GM23248 (cell line): ENCODE results near the gene NPPB. TPM values are rescaled to one million over a fixed set of nuclear protein-coding genes. Genes with fewer than 3 reads are reported as not detected.

Source experiments
- DNase-seq: peaks from one replicate; pipeline ENCODE4 v3.0.0-alpha.2; 2015
- H2AFZ ChIP-seq: fragments of 200-600 bp; sonication (generic); 2 replicates; pipeline ENCODE4 v1.6.1; 2016; ENCODE audit warnings: antibody characterized with exemption
- H3F3A ChIP-seq: fragments of 200-600 bp; sonication (generic); 2 replicates; pipeline ENCODE4 v1.6.1; 2016; ENCODE audit warnings: mild to moderate bottlenecking, antibody characterized with exemption, mixed run types; ENCODE audit not compliant: insufficient read depth
- H3K27ac ChIP-seq: fragments of 200-600 bp; sonication (generic); 2 replicates; pipeline ENCODE4 v1.5.1; 2016; ENCODE audit warnings: mild to moderate bottlenecking
- H3K27me3 ChIP-seq: fragments of 200-600 bp; sonication (generic); replicated peaks from 2 replicates; pipeline ENCODE4 v1.6.1; 2016; ENCODE audit warnings: mild to moderate bottlenecking; ENCODE audit not compliant: insufficient read depth
- H3K36me3 ChIP-seq: fragments of 200-600 bp; sonication (generic); 2 replicates; pipeline ENCODE4 v1.6.1; 2016; ENCODE audit warnings: low read depth, mild to moderate bottlenecking
- H3K4me1 ChIP-seq: fragments of 200-600 bp; sonication (generic); 2 replicates; pipeline ENCODE4 v1.6.1; 2016; ENCODE audit warnings: mild to moderate bottlenecking; ENCODE audit not compliant: insufficient read depth
- H3K4me2 ChIP-seq: fragments of 200-600 bp; sonication (generic); one replicate; pipeline ENCODE4 v1.6.1; 2016; ENCODE audit warnings: mild to moderate bottlenecking; ENCODE audit not compliant: unreplicated experiment
- H3K4me3 ChIP-seq: fragments of 200-600 bp; sonication (generic); 2 replicates; pipeline ENCODE4 v1.5.1; 2016; ENCODE audit warnings: mild to moderate bottlenecking
- H3K79me2 ChIP-seq: fragments of 200-600 bp; sonication (generic); 2 replicates; pipeline ENCODE4 v1.6.1; 2016; ENCODE audit warnings: mild to moderate bottlenecking; ENCODE audit not compliant: insufficient read depth
- H3K9ac ChIP-seq: fragments of 200-600 bp; sonication (generic); 2 replicates; pipeline ENCODE4 v1.6.1; 2016; ENCODE audit warnings: mild to moderate bottlenecking
- H3K9me2 ChIP-seq: fragments of 200-600 bp; sonication (generic); 2 replicates; pipeline ENCODE4 v1.6.1; 2016; ENCODE audit warnings: mixed run types, mild to moderate bottlenecking, moderate library complexity; ENCODE audit not compliant: insufficient read depth
- H3K9me3 ChIP-seq: fragments of 200-600 bp; sonication (generic); one replicate; pipeline ENCODE4 v1.6.1; 2017; ENCODE audit warnings: low read depth
- H4K20me1 ChIP-seq: fragments of 200-600 bp; sonication (generic); 2 replicates; pipeline ENCODE4 v1.6.0; 2016; ENCODE audit not compliant: insufficient read depth
- EZH2 ChIP-seq: fragments of 200-600 bp; sonication (generic); IDR thresholded peaks from 2 replicates; pipeline ENCODE4 v1.6.1; 2018; ENCODE audit warnings: antibody characterized with exemption, mild to moderate bottlenecking; ENCODE audit not compliant: insufficient read depth, poor library complexity, severe bottlenecking
- EZH2phosphoT487 ChIP-seq: fragments of 200-600 bp; sonication (generic); IDR thresholded peaks from 2 replicates; pipeline ENCODE4 v1.6.1; 2018; ENCODE audit warnings: antibody characterized with exemption, moderate library complexity, mild to moderate bottlenecking, low read depth; ENCODE audit not compliant: insufficient read depth
- WGBS, 2 experiments: methylation state at CpG; one replicate each; pipeline ENCODE4 v1.1.6; 2015 to 2017; ENCODE audit warnings: low lambda C conversion rate in 2 of 2, low coverage in 1 of 2; ENCODE audit errors: missing lambda C conversion rate in 2 of 2; 5-methylcytosine and 5-hydroxymethylcytosine counted together
- in situ Hi-C: fragments of 300-500 bp; cut with MboI; formaldehyde crosslinking; loops from 2 replicates; pipeline ENCODE4 v1.15.0; 2020
- polyA plus RNA-seq: library from polyadenylated mRNA; unstranded; fragments of >200 nt; fragmentation: Nextera tagmentation; extraction: Ambion mirVana; gene quantifications from 2 replicates; pipeline ENCODE4 v1.2.1, GENCODE V29; 2016
- total RNA-seq: library from RNA; depleted of rRNA; stranded (reverse); fragments of >200 nt; shearing (Covaris generic); gene quantifications from 2 replicates; pipeline ENCODE4 v1.2.3, GENCODE V29; 2014

NPPB gene
- total and polyA plus RNA-seq, 2 experiments from 2014 or later: not detected

DNA sequence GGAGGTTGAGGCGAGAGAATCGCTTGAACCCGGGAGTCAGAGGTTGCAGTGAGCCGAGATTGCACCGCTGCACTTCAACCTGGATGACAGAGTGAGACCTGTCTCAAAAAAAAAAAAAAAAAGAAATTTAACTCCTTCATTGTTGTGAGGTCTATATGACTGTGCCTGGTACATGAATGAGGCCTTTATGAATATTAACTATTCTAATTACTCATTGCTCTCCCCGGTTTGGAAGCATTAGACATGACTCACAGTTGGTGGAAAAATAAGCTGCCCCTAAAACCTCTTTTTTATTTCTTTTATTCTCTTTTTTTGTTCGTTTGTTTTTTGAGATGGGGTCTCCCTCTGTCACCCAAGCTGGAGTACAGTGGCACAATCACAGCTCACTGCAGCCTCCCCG lies 3.3 kb downstream of the NPPB start:
- no peaks in the 10 kb centered on the region for H3K4me1 ChIP-seq
- H3K27ac ChIP-seq: no peak overlapping the region
- no peaks in the 10 kb centered on the region for H4K20me1 ChIP-seq
- H2AFZ ChIP-seq: no peak overlapping the region
- no peak overlapping the region for H3K9ac ChIP-seq
- H3K36me3 ChIP-seq: no peaks in the 10 kb centered on the region
- no peaks in the 10 kb centered on the region for H3K79me2 ChIP-seq
- WGBS, 2 experiments: 66 to 67% methylated on average over 8 of the region's 8 CpGs
- in situ Hi-C loops: no loop called here
- peaks cover 37% of the 10 kb centered on the region for H3K27me3 ChIP-seq
- no peak for TF ChIP-seq EZH2
- TF ChIP-seq EZH2phosphoT487: no peak
- DNase-seq: no peak
- H3K9me3 ChIP-seq: no peaks in the 10 kb centered on the region
- no peaks in the 10 kb centered on the region for H3F3A ChIP-seq
- H3K4me2 ChIP-seq: no peak overlapping the region
- H3K4me3 ChIP-seq: no peak overlapping the region
- no peaks in the 10 kb centered on the region for H3K9me2 ChIP-seq

DNA sequence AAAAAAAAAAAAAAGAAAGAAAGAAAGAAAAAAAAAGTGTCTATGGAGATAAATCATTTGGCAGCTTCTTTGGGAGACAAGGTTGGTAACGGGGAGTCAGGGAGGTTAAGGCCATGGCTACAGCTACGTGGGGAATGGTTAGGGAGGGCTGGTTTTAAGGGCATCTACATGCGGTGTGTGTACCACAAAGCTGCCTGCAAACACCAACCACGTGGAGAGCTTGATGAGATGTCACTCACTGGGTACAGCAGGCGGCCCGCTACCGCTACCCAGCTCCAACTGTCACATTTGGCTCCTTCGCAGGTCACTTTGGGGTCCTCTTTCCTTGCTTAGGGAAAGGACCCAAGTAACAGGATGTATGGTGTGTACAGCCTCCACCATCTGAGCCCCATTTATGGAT lies 4.2 kb downstream of the NPPB start:
- no peak for DNase-seq
- WGBS, 2 experiments: 27 to 31% methylated on average over 8 of the region's 8 CpGs

DNA sequence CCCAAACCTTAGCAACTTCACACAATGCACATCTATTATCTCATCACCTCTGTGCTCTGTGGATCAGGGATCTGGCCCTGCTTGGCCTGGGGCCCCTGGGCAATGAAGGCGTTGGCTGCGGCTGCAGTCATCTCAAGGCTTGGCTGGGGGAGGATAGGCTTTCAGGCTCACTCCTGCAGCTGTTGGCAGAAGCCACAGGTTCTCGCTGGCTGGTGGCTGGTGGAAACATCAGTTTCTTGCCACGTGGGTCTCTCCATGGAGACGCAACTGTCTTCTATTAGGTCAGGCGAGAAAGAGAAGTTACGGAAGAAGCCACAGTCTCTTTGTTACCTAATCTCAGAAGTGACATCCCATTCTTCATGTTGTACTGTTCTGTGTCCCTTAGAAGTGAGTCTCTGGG lies 7.6 kb downstream of the NPPB start:
- no peak overlapping the region for H3K4me3 ChIP-seq
- 4 to 6% methylated on average over 7 of the region's 7 CpGs for WGBS, 2 experiments
- H3K27ac ChIP-seq: no peak overlapping the region
- no peak overlapping the region for H2AFZ ChIP-seq
- H3F3A ChIP-seq: no peaks in the 10 kb centered on the region
- H3K9ac ChIP-seq: no peak overlapping the region
- H3K4me2 ChIP-seq: no peak overlapping the region
- H3K36me3 ChIP-seq: no peaks in the 10 kb centered on the region
- no peaks in the 10 kb centered on the region for H3K79me2 ChIP-seq
- in situ Hi-C loops: no loop called here
- peak; percentile 15 for DNase-seq
- H3K9me3 ChIP-seq: no peaks in the 10 kb centered on the region
- H3K27me3 ChIP-seq: peaks cover 5% of the 10 kb centered on the region
- no peaks in the 10 kb centered on the region for H4K20me1 ChIP-seq
- TF ChIP-seq EZH2 (no peak), EZH2phosphoT487 (no peak)
- H3K9me2 ChIP-seq: no peaks in the 10 kb centered on the region
- H3K4me1 ChIP-seq: no peaks in the 10 kb centered on the region

More for the DNA sequence above, 4.2 kb downstream of the NPPB start:
- Histone ChIP-seq H3K9ac (no peak overlapping the region), H3K79me2 (no peaks in the 10 kb centered on the region), H3K9me3 (no peaks in the 10 kb centered on the region), H3K27ac (no peak overlapping the region), H3K4me1 (no peaks in the 10 kb centered on the region), H3K27me3 (peaks cover 37% of the 10 kb centered on the region), H2AFZ (no peak overlapping the region), H3K4me2 (no peak overlapping the region), H3K36me3 (no peaks in the 10 kb centered on the region), H3K9me2 (no peaks in the 10 kb centered on the region), H3K4me3 (no peak overlapping the region), H3F3A (no peaks in the 10 kb centered on the region), H4K20me1 (no peaks in the 10 kb centered on the region)
- TF ChIP-seq EZH2phosphoT487: no peak
- TF ChIP-seq EZH2: no peak
- in situ Hi-C loops: no loop called here

DNA sequence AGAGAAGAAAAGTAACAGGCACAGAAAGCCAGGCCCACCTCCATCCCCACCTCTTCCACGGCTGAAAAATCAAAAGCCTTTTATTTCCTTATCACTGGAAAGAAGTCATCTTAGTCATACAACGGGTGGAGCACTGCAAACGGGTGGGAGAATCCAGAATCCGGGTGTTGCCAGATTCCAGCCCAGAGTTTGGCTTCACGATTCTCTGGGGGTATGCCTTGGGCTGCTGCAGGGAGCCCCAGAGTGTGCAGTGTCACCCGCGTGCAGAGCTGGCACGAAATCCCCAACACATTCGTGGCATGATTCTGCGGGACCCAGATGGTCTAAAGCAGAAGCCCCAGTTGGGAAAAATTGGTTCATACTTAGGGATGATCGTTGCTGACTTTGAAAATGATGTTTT lies 8.6 kb downstream of the NPPB start:
- Histone ChIP-seq H3K79me2 (no peaks in the 10 kb centered on the region), H3K9me2 (no peaks in the 10 kb centered on the region), H4K20me1 (no peaks in the 10 kb centered on the region), H3K36me3 (no peaks in the 10 kb centered on the region), H3K9me3 (no peaks in the 10 kb centered on the region), H3K27me3 (no peaks in the 10 kb centered on the region; the same call in none of the 2 replicates), H3K27ac (no peak overlapping the region), H3K4me3 (no peak overlapping the region), H2AFZ (no peak overlapping the region), H3K9ac (no peak overlapping the region), H3K4me1 (no peaks in the 10 kb centered on the region), H3F3A (no peaks in the 10 kb centered on the region), H3K4me2 (no peak overlapping the region)
- no peak for TF ChIP-seq EZH2phosphoT487
- TF ChIP-seq EZH2: no peak
- in situ Hi-C loops: no loop called here
- DNase-seq: no peak
- 25 to 30% methylated on average over 11 of the region's 11 CpGs for WGBS, 2 experiments

GRCh38 chr1:11848373-11848700 lies 10.4 kb downstream of the NPPB start:
- DNase-seq: no peak
- Histone ChIP-seq H2AFZ (no peak overlapping the region), H3F3A (no peaks in the 10 kb centered on the region), H4K20me1 (no peaks in the 10 kb centered on the region), H3K27ac (no peak overlapping the region), H3K36me3 (no peaks in the 10 kb centered on the region), H3K79me2 (no peaks in the 10 kb centered on the region), H3K9ac (no peak overlapping the region), H3K9me2 (no peaks in the 10 kb centered on the region), H3K4me2 (no peak overlapping the region), H3K4me3 (no peak overlapping the region), H3K27me3 (no peaks in the 10 kb centered on the region; the same call in 1 of the 2 replicates), H3K4me1 (no peaks in the 10 kb centered on the region), H3K9me3 (no peaks in the 10 kb centered on the region)
- TF ChIP-seq EZH2phosphoT487 (no peak), EZH2 (no peak)
- 36 to 40% methylated on average over 9 of the region's 9 CpGs for WGBS, 2 experiments
- in situ Hi-C loops: no loop called here
